UCSD-AML1 (cell line): Measurements from ENCODE around the gene KPTN.

Source experiments
- DNase-seq: peaks from one replicate; lab custom pipeline; 2025; ENCODE audit not compliant: unreplicated experiment; lab: John Stamatoyannopoulos, UW

Gene KPTN

GRCh38 chr19:47509170-47509847, 25.3 kb upstream of the KPTN start:
- DNase-seq, result no peak

GRCh38 chr19:47508721-47509120, 24.7 kb upstream of the KPTN start:
- DNase-seq, result no peak

GRCh38 chr19:47507924-47508553, 24.0 kb upstream of the KPTN start:
- no peak for DNase-seq

GRCh38 chr19:47507012-47507411, 23.0 kb upstream of the KPTN start:
- peak; percentile 26 for DNase-seq

- no peak for DNase-seq
Observed at GRCh38 chr19:47506459-47506858, 22.4 kb upstream of the KPTN start.

- DNase-seq, result no peak
Observed at GRCh38 chr19:47505506-47505905, 21.5 kb upstream of the KPTN start.

GRCh38 chr19:47503826-47504150, 19.8 kb upstream of the KPTN start:
- no peak for DNase-seq

- no peak for DNase-seq
Observed at GRCh38 chr19:47503130-47503825, 19.3 kb upstream of the KPTN start.

GRCh38 chr19:47499863-47500830, 16.1 kb upstream of the KPTN start:
- DNase-seq, result no peak

GRCh38 chr19:47499371-47499770, 15.4 kb upstream of the KPTN start:
- no peak for DNase-seq

GRCh38 chr19:47498561-47498960, 14.5 kb upstream of the KPTN start:
- no peak for DNase-seq

- no peak for DNase-seq
Observed at GRCh38 chr19:47497821-47498520, 14.0 kb upstream of the KPTN start.

GRCh38 chr19:47497050-47497766, 13.2 kb upstream of the KPTN start:
- no peak for DNase-seq

GRCh38 chr19:47495478-47496372, 11.7 kb upstream of the KPTN start:
- no peak for DNase-seq

GRCh38 chr19:47494729-47495128, 10.7 kb upstream of the KPTN start:
- DNase-seq, result no peak

GRCh38 chr19:47494211-47494547, 10.2 kb upstream of the KPTN start:
- DNase-seq, result no peak

GRCh38 chr19:47493378-47494210, 9.6 kb upstream of the KPTN start:
- no peak for DNase-seq
